Nephron progenitor cell (in vitro differentiated cells): ENCODE results near the gene AFTPH.

Source experiments
- DNase-seq: peaks from one replicate; pipeline ENCODE4 v3.0.0; 2021
- H3K27ac Mint-ChIP-seq: 2 replicates; pipeline ENCODE4 v1.8.0; 2021; ENCODE audit warnings: mild to moderate bottlenecking, moderate library complexity, mixed read lengths
- H3K27me3 Mint-ChIP-seq: 2 replicates; pipeline ENCODE4 v1.8.0; 2021; ENCODE audit warnings: mild to moderate bottlenecking, low read depth, mixed read lengths; ENCODE audit not compliant: poor library complexity
- H3K36me3 Mint-ChIP-seq: 2 replicates; pipeline ENCODE4 v1.8.0; 2021; ENCODE audit warnings: low read depth, mixed read lengths
- H3K4me1 Mint-ChIP-seq: 2 replicates; pipeline ENCODE4 v1.8.0; 2021; ENCODE audit warnings: mixed read lengths
- H3K4me3 Mint-ChIP-seq: 2 replicates; pipeline ENCODE4 v1.8.0; 2021; ENCODE audit warnings: mild to moderate bottlenecking, moderate library complexity, mixed read lengths
- H3K9me3 Mint-ChIP-seq: 2 replicates; pipeline ENCODE4 v1.8.0; 2021; ENCODE audit warnings: mild to moderate bottlenecking, moderate library complexity, mixed read lengths
- CTCF ChIP-seq: fragments of 200-600 bp; sonication (generic); IDR thresholded peaks from 2 replicates; pipeline ENCODE4 v1.5.0; 2021; ENCODE audit warnings: antibody characterized with exemption

The AFTPH gene

GRCh38 chr2:64605026-64605471 is 80.9 kb downstream of the AFTPH start:
- no peak for DNase-seq
- peaks cover 12% of the 10 kb centered on the region for H3K36me3 Mint-ChIP-seq
- H3K9me3 Mint-ChIP-seq: peaks cover 14% of the 10 kb centered on the region
- H3K27ac Mint-ChIP-seq: no peak overlapping the region
- no peak for TF ChIP-seq CTCF
- H3K4me1 Mint-ChIP-seq: peaks cover 33% of the 10 kb centered on the region
- peaks cover 10% of the 10 kb centered on the region for H3K27me3 Mint-ChIP-seq
- no peak overlapping the region for H3K4me3 Mint-ChIP-seq

- Mint-ChIP-seq H3K4me3 (no peak overlapping the region), H3K27me3 (peaks cover 20% of the 10 kb centered on the region), H3K36me3 (peaks cover 12% of the 10 kb centered on the region), H3K9me3 (peaks cover 14% of the 10 kb centered on the region), H3K27ac (no peak overlapping the region), H3K4me1 (peaks cover 30% of the 10 kb centered on the region)
- no peak for TF ChIP-seq CTCF
- no peak for DNase-seq
Observed at GRCh38 chr2:64605991-64606478, 81.9 kb downstream of the AFTPH start.

DNA sequence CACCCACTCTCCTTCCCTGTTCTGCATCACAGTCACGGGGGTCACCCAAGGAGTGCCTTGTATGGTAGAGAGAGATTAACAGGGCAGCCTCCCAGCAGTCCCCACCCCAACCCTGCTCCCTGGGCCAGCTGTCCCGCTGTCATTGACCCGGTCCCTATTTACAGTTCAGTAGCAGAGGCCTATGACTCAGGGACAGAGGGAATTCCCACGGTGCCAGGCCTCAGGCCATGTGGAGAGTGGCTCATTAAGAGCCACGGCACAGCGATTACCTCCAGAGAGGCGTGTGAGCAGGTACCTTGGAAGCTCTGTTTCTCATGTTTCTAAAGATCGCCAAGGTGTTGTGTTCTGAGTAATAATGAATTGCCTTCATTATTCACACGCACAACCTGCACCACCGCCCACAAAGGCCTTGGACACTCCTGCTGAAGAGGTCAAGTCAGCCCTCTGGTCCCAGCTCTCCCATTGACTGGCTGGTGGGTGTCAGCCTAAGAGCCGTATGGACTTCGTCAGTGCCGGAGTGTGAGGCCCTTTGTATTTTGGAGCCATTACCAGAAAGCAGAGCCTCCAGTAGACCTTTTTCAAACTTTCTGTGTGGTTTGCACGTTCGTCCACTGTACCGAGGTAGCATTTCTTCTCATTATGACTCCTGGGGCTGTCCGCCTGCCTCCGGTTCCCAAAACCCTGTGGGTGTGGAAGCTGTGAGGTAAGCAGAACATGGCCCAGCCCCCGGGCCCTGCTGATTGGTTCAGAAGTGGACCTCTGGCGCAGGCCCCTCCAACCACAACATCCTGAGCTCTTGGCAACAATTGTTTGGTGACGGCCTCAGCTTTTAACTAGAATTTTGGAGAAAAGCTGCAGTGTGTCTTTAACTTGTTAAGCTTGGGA is 82.6 kb downstream of the AFTPH start:
- no peak for DNase-seq
- H3K27ac Mint-ChIP-seq: no peak overlapping the region

GRCh38 chr2:64607381-64608304 is 83.5 kb downstream of the AFTPH start:
- DNase-seq: no peak
- Mint-ChIP-seq H3K27me3 (peaks cover 27% of the 10 kb centered on the region), H3K27ac (no peak overlapping the region), H3K36me3 (peaks cover 12% of the 10 kb centered on the region), H3K9me3 (peaks cover 14% of the 10 kb centered on the region), H3K4me1 (peaks cover 14% of the 10 kb centered on the region), H3K4me3 (peak overlapping the region; percentile 31)
- TF ChIP-seq CTCF: no peak

More for the DNA sequence above, 82.6 kb downstream of the AFTPH start:
- no peak overlapping the region for H3K4me3 Mint-ChIP-seq
- H3K9me3 Mint-ChIP-seq: peaks cover 14% of the 10 kb centered on the region
- TF ChIP-seq CTCF: no peak
- peaks cover 20% of the 10 kb centered on the region for H3K27me3 Mint-ChIP-seq
- H3K4me1 Mint-ChIP-seq: peaks cover 23% of the 10 kb centered on the region
- peaks cover 12% of the 10 kb centered on the region for H3K36me3 Mint-ChIP-seq

DNA sequence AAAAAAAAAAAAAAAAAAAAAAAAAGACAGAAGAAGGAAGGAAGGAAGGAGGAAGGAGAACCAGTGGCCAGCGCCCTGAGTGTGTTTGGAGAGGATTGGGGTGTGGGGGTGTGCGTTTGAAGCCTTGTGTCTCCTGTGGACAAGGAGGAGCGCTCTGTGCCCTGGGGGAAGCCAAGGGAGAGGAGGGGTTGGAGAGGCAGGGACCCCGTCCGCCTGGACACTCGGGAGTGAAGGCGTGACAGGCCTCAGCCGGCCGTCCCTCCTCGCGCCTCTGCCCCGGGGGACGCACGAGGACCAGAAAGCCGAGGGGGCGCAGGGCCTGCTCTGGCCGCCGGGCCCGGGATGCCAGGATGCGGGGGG is 84.7 kb downstream of the AFTPH start:
- TF ChIP-seq CTCF: no peak
- no peak overlapping the region for H3K27ac Mint-ChIP-seq
- H3K4me3 Mint-ChIP-seq: peak overlapping the region; percentile 72
- peaks cover 10% of the 10 kb centered on the region for H3K36me3 Mint-ChIP-seq
- H3K27me3 Mint-ChIP-seq: peaks cover 27% of the 10 kb centered on the region
- peaks cover 12% of the 10 kb centered on the region for H3K9me3 Mint-ChIP-seq
- peaks cover 13% of the 10 kb centered on the region for H3K4me1 Mint-ChIP-seq
- DNase-seq: no peak
